GM12878 (cell line): ENCODE measurements around the gene HAUS1. TPM values are rescaled to one million over a fixed set of nuclear protein-coding genes. Genes with fewer than 3 reads are reported as not detected.

Experiments
- BACH1 ChIP-seq: fragments of 450-650 bp; IDR thresholded peaks from 2 replicates; pipeline ENCODE4 v1.6.1; 2017; ENCODE audit warnings: mild to moderate bottlenecking, borderline replicate concordance
- BCL11A ChIP-seq: IDR thresholded peaks from 2 replicates; pipeline ENCODE4 v1.6.1; 2011; ENCODE audit warnings: low read depth, low read length
- CBX3 ChIP-seq: fragments of 200-600 bp; sonication (generic); IDR thresholded peaks from 2 replicates; pipeline ENCODE4 v1.6.1; 2016; ENCODE audit warnings: low read depth, borderline replicate concordance
- CBX5 ChIP-seq: sonication (generic); IDR thresholded peaks from 2 replicates; pipeline ENCODE4 v1.6.1; 2016; ENCODE audit warnings: low read depth, moderate library complexity, mild to moderate bottlenecking, inconsistent platforms
- DPF2 ChIP-seq: fragments of 450-650 bp; IDR thresholded peaks from 2 replicates; pipeline ENCODE4 v1.6.1; 2017; ENCODE audit warnings: mild to moderate bottlenecking
- ELK1 ChIP-seq: IDR thresholded peaks from 2 replicates; pipeline ENCODE4 v1.6.1; 2012; ENCODE audit warnings: low read depth, low read length, improper control_type of control experiment
- KAT2A ChIP-seq: conservative IDR thresholded peaks from 2 replicates; pipeline ENCODE4 v1.6.1; 2011; ENCODE audit warnings: low read depth, low read length; ENCODE audit not compliant: control insufficient read depth
- KDM1A ChIP-seq: fragments of 200-600 bp; sonication (generic); IDR thresholded peaks from 2 replicates; pipeline ENCODE4 v1.6.1; 2016; ENCODE audit warnings: borderline replicate concordance
- NFYB ChIP-seq: IDR thresholded peaks from 2 replicates; pipeline ENCODE4 v1.6.1; 2011; ENCODE audit warnings: low read depth, mild to moderate bottlenecking, low read length, improper control_type of control experiment, moderate library complexity; ENCODE audit not compliant: insufficient read depth
- PRDM15 ChIP-seq: fragments of 450-650 bp; formaldehyde crosslinking; IDR thresholded peaks from 2 replicates; pipeline ENCODE4 v1.4.0; 2020; ENCODE audit warnings: mild to moderate bottlenecking, moderate library complexity
- SPI1 ChIP-seq: IDR thresholded peaks from 2 replicates; pipeline ENCODE4 v1.6.1; 2011; ENCODE audit warnings: low read depth, mild to moderate bottlenecking, low read length, moderate library complexity, borderline replicate concordance; ENCODE audit not compliant: insufficient read depth
- STAT3 ChIP-seq: IDR thresholded peaks from 2 replicates; pipeline ENCODE4 v1.6.1; 2011; ENCODE audit warnings: low read depth, low read length, improper control_type of control experiment
- SUZ12 ChIP-seq: fragments of 200-600 bp; sonication (generic); IDR thresholded peaks from one replicate; pipeline ENCODE4 v1.6.1; 2018; ENCODE audit warnings: antibody characterized with exemption, mild to moderate bottlenecking; ENCODE audit not compliant: unreplicated experiment
- USF2 ChIP-seq: IDR thresholded peaks from 2 replicates; pipeline ENCODE4 v1.6.1; 2011; ENCODE audit warnings: low read depth, low read length, improper control_type of control experiment, borderline replicate concordance
- YY1 ChIP-seq: IDR thresholded peaks from 2 replicates; pipeline ENCODE4 v1.6.1; 2011; ENCODE audit warnings: low read depth, mild to moderate bottlenecking, low read length
- ZSCAN29 ChIP-seq: fragments of 450-650 bp; IDR thresholded peaks from 2 replicates; pipeline ENCODE4 v1.6.1; 2017; ENCODE audit warnings: mild to moderate bottlenecking, moderate library complexity
- polyA plus RNA-seq, 11 experiments: library from polyadenylated mRNA; depleted of rRNA in 4 of 11; unstranded in 6 of 11; stranded (reverse) in 5 of 11; fragments of >200 nt; fragmentation: Nextera tagmentation in 4 of 11; fragmentation: Illumina TruSeq in 1 of 11; extraction: Ambion mirVana in 4 of 11; extraction: Trizol in 1 of 11; gene quantifications; 1 replicate in 1 of 11; 2 replicates in 10 of 11; pipeline versions ENCODE4 v1.2.1 to v1.2.3, GENCODE V29; 2011 to 2016; ENCODE audit warnings: inconsistent platforms in 2 of 11, missing spikeins in 2 of 11, low read depth in 1 of 11
- total RNA-seq, 4 experiments: library from RNA; depleted of rRNA in 3 of 4; stranded (reverse); fragments of >200 nt in 3 of 4; fragmentation: Illumina TruSeq in 1 of 4; extraction: Trizol in 1 of 4; gene quantifications; 2 replicates each; pipeline versions ENCODE4 v1.2.1 to v1.2.3, GENCODE V29; 2013 to 2021
- TF ChIP-seq, protein P1 (sequence below): fragments of 450-650 bp; IDR thresholded peaks from 2 replicates; pipeline ENCODE4 v1.6.1; 2016; ENCODE audit warnings: mild to moderate bottlenecking
- TF ChIP-seq, protein P2 (sequence below): fragments of 450-650 bp; IDR thresholded peaks from 2 replicates; pipeline ENCODE4 v1.6.1; 2016; ENCODE audit warnings: mild to moderate bottlenecking
- TF ChIP-seq, protein P3 (sequence below): IDR thresholded peaks from 2 replicates; pipeline ENCODE4 v1.6.1; 2012; ENCODE audit warnings: low read length, inconsistent platforms

Gene HAUS1
- total and polyA plus RNA-seq, 10 of the 15 experiments (the other 5 are each of a cell fraction or from before 2014, with no cell fraction given) = 41.2 to 182 (median 91.9) TPM

DNA sequence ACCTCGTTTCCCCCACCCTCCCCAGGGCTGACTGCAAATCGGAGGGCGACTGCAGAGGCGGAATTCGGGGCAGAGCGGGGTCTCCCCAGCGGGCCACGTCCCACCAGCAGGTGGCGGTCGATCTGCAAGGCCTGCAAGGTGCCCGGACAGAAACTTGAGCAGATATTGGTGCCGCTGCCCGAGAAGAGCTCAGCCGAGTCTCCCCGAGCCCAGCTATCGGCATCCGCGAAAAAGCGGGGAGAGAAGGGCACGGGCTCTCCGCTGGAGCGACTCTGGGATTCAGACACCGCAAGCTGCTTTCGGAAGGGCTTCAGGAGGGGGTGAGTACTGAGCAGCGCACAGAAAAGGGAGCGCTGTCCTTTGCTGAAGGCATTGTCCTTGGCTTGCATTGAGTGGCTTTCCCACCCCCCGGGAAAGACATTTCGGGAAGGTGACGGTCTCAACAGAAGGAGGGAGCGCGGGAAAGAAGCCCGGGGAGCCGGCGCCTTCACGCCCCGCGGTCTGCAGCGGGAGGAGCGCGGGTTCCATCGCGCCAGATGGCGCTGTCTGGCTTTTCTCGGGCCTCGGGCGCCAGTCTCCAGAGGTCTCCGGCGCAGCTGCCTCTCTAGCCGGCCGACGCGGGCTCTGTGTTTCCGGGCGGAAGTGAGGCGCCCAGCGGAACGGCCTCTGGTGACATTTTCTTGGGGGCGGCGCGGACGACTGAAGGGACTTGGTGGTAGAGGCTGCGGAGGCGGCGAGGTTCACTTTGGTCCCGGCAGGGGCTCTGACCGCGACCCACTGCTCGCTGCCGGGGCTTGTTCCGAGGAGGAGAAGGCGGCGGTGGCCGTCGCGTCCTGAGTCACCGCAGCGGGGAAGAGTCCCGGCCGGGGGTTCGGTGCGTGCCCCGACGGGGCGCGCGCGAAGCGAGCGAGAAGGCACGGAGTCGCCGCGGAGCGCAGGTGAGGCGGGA lies 69.5 kb downstream of the HAUS1 start (continued):
- TF ChIP-seq, protein P1, sequence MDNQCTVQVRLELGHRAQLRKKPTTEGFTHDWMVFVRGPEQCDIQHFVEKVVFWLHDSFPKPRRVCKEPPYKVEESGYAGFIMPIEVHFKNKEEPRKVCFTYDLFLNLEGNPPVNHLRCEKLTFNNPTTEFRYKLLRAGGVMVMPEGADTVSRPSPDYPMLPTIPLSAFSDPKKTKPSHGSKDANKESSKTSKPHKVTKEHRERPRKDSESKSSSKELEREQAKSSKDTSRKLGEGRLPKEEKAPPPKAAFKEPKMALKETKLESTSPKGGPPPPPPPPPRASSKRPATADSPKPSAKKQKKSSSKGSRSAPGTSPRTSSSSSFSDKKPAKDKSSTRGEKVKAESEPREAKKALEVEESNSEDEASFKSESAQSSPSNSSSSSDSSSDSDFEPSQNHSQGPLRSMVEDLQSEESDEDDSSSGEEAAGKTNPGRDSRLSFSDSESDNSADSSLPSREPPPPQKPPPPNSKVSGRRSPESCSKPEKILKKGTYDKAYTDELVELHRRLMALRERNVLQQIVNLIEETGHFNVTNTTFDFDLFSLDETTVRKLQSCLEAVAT = peak; percentile 54; the same call in 1 of the 2 replicates
- TF ChIP-seq ZSCAN29 (no peak), DPF2 (0 out of 2 replicates have a peak, but pooled peaks have one; percentile 51), ELK1 (peak; percentile 98), KDM1A (no peak), BACH1 (peak; percentile 69; the same call in 1 of the 2 replicates), SPI1 (peak; percentile 68; the same call in 1 of the 2 replicates), STAT3 (no peak), BCL11A (no peak), KAT2A (no peak), CBX3 (no peak), YY1 (peak; percentile 93), CBX5 (peak; percentile 81; the same call in 1 of the 2 replicates), NFYB (no peak), USF2 (no peak), SUZ12 (no peak), PRDM15 (CRISPR knock-in tag) (no peak)
- TF ChIP-seq, protein P2, sequence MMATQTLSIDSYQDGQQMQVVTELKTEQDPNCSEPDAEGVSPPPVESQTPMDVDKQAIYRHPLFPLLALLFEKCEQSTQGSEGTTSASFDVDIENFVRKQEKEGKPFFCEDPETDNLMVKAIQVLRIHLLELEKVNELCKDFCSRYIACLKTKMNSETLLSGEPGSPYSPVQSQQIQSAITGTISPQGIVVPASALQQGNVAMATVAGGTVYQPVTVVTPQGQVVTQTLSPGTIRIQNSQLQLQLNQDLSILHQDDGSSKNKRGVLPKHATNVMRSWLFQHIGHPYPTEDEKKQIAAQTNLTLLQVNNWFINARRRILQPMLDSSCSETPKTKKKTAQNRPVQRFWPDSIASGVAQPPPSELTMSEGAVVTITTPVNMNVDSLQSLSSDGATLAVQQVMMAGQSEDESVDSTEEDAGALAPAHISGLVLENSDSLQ = peak; percentile 53; the same call in 1 of the 2 replicates
- TF ChIP-seq, protein P3, sequence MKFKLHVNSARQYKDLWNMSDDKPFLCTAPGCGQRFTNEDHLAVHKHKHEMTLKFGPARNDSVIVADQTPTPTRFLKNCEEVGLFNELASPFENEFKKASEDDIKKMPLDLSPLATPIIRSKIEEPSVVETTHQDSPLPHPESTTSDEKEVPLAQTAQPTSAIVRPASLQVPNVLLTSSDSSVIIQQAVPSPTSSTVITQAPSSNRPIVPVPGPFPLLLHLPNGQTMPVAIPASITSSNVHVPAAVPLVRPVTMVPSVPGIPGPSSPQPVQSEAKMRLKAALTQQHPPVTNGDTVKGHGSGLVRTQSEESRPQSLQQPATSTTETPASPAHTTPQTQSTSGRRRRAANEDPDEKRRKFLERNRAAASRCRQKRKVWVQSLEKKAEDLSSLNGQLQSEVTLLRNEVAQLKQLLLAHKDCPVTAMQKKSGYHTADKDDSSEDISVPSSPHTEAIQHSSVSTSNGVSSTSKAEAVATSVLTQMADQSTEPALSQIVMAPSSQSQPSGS = no peak
